Left cardiac atrium (tissue), 4 donors: ENCODE measurements around the gene ENTREP1. TPM values are rescaled to one million over a fixed set of nuclear protein-coding genes. Genes with fewer than 3 reads are reported as not detected.
"Not testable (repeated sequence)": the region's sequence is repeated elsewhere in the genome, so short reads cannot be mapped to it uniquely, and the experiment has no call there.

Experiments
- ATAC-seq, 2 donors: fragments of 200-7000 bp; cut with Tn5 transposase; one replicate each; pipeline ENCODE4 v1.9.1; 2020; ENCODE audit warnings: mild to moderate bottlenecking in 2 of 2, moderate library complexity in 2 of 2
- DNase-seq: peaks from one replicate; pipeline ENCODE4 v3.0.0-alpha.2; 2020
- intact Hi-C, 2 donors: fragments of 100-400 bp; cut with DNase I; formaldehyde crosslinking; loops; one replicate each; pipeline versions ENCODE4 v1.14.1 to v1.15.1; 2022 to 2023
- long read RNA-seq: library from polyadenylated mRNA; unstranded; transcript quantifications from one replicate; pipeline ENCODE4 v2.0.0, GENCODE V29; 2021
- total RNA-seq, 2 donors: library from RNA; stranded (reverse); fragmentation: NEBNext Ultra II Directional; extraction: Animal tissue kit (Norgen Biotek cat#: 25700); gene quantifications; one replicate each; pipeline ENCODE4 v1.2.1, GENCODE V29; 2021
- donor health status: DM: no; HTN: yes; CAD: no.
- donor health status: DM: no; HTN: yes; CAD: no; lungs with severe emphysema.
- donor health status: DM: yes; HTN: yes; CAD: no.
- donor health status: Dilated cardiomyopathy.

ENTREP1 gene
- total RNA-seq, result 10 to 100 TPM; 12.0 to 16.4 TPM
- long read RNA-seq, partial matches to known transcripts, result 4 of 7 reads
- long read RNA-seq, other reads (novel, unspliced or antisense), result 2 of 7 reads

- DNase-seq (peak; percentile 83), ATAC-seq (peak; percentile 92 to 97)
- intact Hi-C loops, result loop anchor here in 1 of 2 donors (5.0 to 10.0 kb wide), 3 partner anchors 50 to 100 kb away; no protein-coding TSS in a partner anchor
Measured at GRCh38 chr9:69324549-69325401, at the start of gene ENTREP1. Gene ENTREP1, plus strand, starts transcription at chr9:69325215. Its CDS starts 95 bp downstream, at chr9:69325310.

- DNase-seq (no peak), ATAC-seq (peak; percentile 22 to 63)
- intact Hi-C loops, result loop anchor here in 1 of 2 donors (10.0 kb wide), 1 partner anchor 48 kb away; the partner anchor contains the start of gene ENTREP1
Measured at GRCh38 chr9:69276775-69277174, 48.2 kb upstream of the ENTREP1 start.

GRCh38 chr9:69279084-69279731 lies 45.8 kb upstream of the ENTREP1 start:
- intact Hi-C loops, result loop anchor here in 1 of 2 donors (10.0 kb wide), 1 partner anchor 46 kb away; the partner anchor contains the start of gene ENTREP1
- DNase-seq (no peak), ATAC-seq (no peak)

- ATAC-seq (no peak), DNase-seq (no peak)
- intact Hi-C loops, result loop anchor here in 1 of 2 donors (10.0 kb wide), 1 partner anchor 45 kb away; the partner anchor contains the start of gene ENTREP1
Measured at GRCh38 chr9:69279733-69280132, 45.3 kb upstream of the ENTREP1 start.

GRCh38 chr9:69283003-69283402 lies 42.0 kb upstream of the ENTREP1 start:
- DNase-seq, result no peak
- intact Hi-C loops, result no loop called here

GRCh38 chr9:69292078-69292477 lies 32.9 kb upstream of the ENTREP1 start:
- no peak for DNase-seq
- no peak for ATAC-seq
- intact Hi-C loops, result no loop called here

More at GRCh38 chr9:69283003-69283402, 42.0 kb upstream of the ENTREP1 start:
- ATAC-seq, result no peak

- DNase-seq (no peak), ATAC-seq (no peak)
- intact Hi-C loops, result no loop called here
Measured at GRCh38 chr9:69293156-69293555, 31.9 kb upstream of the ENTREP1 start.

GRCh38 chr9:69295872-69296552 lies 29.0 kb upstream of the ENTREP1 start:
- DNase-seq (peak; percentile 39), ATAC-seq (peak; percentile 85 to 86)
- intact Hi-C loops, result no loop called here

GRCh38 chr9:69297300-69297980 lies 27.6 kb upstream of the ENTREP1 start:
- DNase-seq (no peak), ATAC-seq (peak; percentile 21 to 53)
- intact Hi-C loops, result no loop called here

GRCh38 chr9:69299315-69299714 lies 25.7 kb upstream of the ENTREP1 start:
- DNase-seq (no peak), ATAC-seq (no peak)
- intact Hi-C loops, result no loop called here

- intact Hi-C loops, result no loop called here
- no peak for DNase-seq
- ATAC-seq, result no peak
Measured at GRCh38 chr9:69299826-69300225, 25.2 kb upstream of the ENTREP1 start.

- DNase-seq (no peak), ATAC-seq (no peak)
- intact Hi-C loops, result no loop called here
Measured at GRCh38 chr9:69303331-69303730, 21.7 kb upstream of the ENTREP1 start.

- DNase-seq, ATAC-seq, intact Hi-C loops: not testable (repeated sequence)
Measured at GRCh38 chr9:69306895-69307445, 18.0 kb upstream of the ENTREP1 start.

GRCh38 chr9:69307446-69308205 lies 17.4 kb upstream of the ENTREP1 start:
- ATAC-seq, result peak in 1 of 2 donors; percentile 63
- intact Hi-C loops, result no loop called here

GRCh38 chr9:69308206-69308931 lies 16.6 kb upstream of the ENTREP1 start:
- DNase-seq (no peak), ATAC-seq (no peak)
- intact Hi-C loops, result no loop called here

More at GRCh38 chr9:69307446-69308205, 17.4 kb upstream of the ENTREP1 start:
- no peak for DNase-seq

- intact Hi-C loops, result no loop called here
- DNase-seq, result no peak
- no peak for ATAC-seq
Measured at GRCh38 chr9:69313175-69313574, 11.8 kb upstream of the ENTREP1 start.

- intact Hi-C loops, result no loop called here
Measured at GRCh38 chr9:69314547-69314946, 10.5 kb upstream of the ENTREP1 start.

More at GRCh38 chr9:69314547-69314946, 10.5 kb upstream of the ENTREP1 start:
- ATAC-seq, result no peak
- no peak for DNase-seq
